GM06990 (cell line): ENCODE data around the gene DNAI2.

Experiments
- DNase-seq: peaks from one replicate; pipeline ENCODE4 v3.0.0-alpha.2; 2011; ENCODE audit not compliant: insufficient read length; ENCODE audit errors: extremely low read depth
- H3K27me3 ChIP-seq: replicated peaks from 2 replicates; pipeline ENCODE4 v1.6.0; 2011; ENCODE audit warnings: low read length; ENCODE audit not compliant: control insufficient read depth, insufficient read depth
- H3K36me3 ChIP-seq: 2 replicates; pipeline ENCODE4 v1.5.1; 2011; ENCODE audit warnings: low read length; ENCODE audit not compliant: control insufficient read depth, insufficient read depth
- H3K4me3 ChIP-seq: replicated peaks from 2 replicates; pipeline ENCODE4 v1.5.1; 2011; ENCODE audit warnings: low read depth, mild to moderate bottlenecking, control low read depth, low read length
- CTCF ChIP-seq: IDR thresholded peaks from 2 replicates; pipeline ENCODE4 v1.5.1; 2011; ENCODE audit warnings: low read length, control low read depth, mild to moderate bottlenecking, inconsistent platforms; ENCODE audit not compliant: insufficient read depth, poor library complexity, severe bottlenecking

Gene DNAI2

GRCh38 chr17:74274060-74274708 is at the start of gene DNAI2:
Gene DNAI2 (plus strand): TSS chr17:74274234. CDS start chr17:74281818, 7,584 bp downstream.
- no peaks in the 10 kb centered on the region; the same call in 1 of the 2 replicates for H3K27me3 ChIP-seq

GRCh38 chr17:74224959-74225725 is 48.9 kb upstream of the DNAI2 start:
- Histone ChIP-seq H3K36me3 (no peaks in the 10 kb centered on the region), H3K27me3 (no peaks in the 10 kb centered on the region), H3K4me3 (no peak overlapping the region)
- no peak for TF ChIP-seq CTCF
- no peak for DNase-seq

More at GRCh38 chr17:74274060-74274708, at the start of gene DNAI2:
- Histone ChIP-seq H3K4me3 (no peak within 1 kb of the TSS), H3K36me3 (no peaks in the 10 kb centered on the region)
- DNase-seq: no peak
- TF ChIP-seq CTCF: no peak

GRCh38 chr17:74226252-74226651 is 47.8 kb upstream of the DNAI2 start:
- TF ChIP-seq CTCF: no peak
- Histone ChIP-seq H3K4me3 (no peak overlapping the region), H3K27me3 (no peaks in the 10 kb centered on the region), H3K36me3 (no peaks in the 10 kb centered on the region)
- no peak for DNase-seq

GRCh38 chr17:74227271-74228080 is 46.6 kb upstream of the DNAI2 start:
- H3K4me3 ChIP-seq: no peak overlapping the region
- TF ChIP-seq CTCF: no peak
- DNase-seq: no peak
- H3K27me3 ChIP-seq: no peaks in the 10 kb centered on the region
- H3K36me3 ChIP-seq: no peaks in the 10 kb centered on the region

GRCh38 chr17:74228306-74228978 is 45.6 kb upstream of the DNAI2 start:
- TF ChIP-seq CTCF: no peak
- Histone ChIP-seq H3K27me3 (no peaks in the 10 kb centered on the region), H3K4me3 (no peak overlapping the region), H3K36me3 (no peaks in the 10 kb centered on the region)
- DNase-seq: no peak
